ENCODE measurements around the gene VPS45. TPM values are rescaled to one million over a fixed set of nuclear protein-coding genes. Genes with fewer than 3 reads are reported as not detected.

The VPS45 gene
- total and polyA plus RNA-seq, 2 of the 4 experiments (the other 2 are of a cell fraction) = 32.4 to 33.3 TPM

- TF ChIP-seq BHLHE40 (IDR thresholded peaks at IDR 0.05; ENCODE audit: low read depth, low read length) = no peak
These were observed 84.0 kb downstream of the VPS45 start (continued) for GRCh38 chr1:150151291-150152181.

- no peak overlapping the region for H2AFZ ChIP-seq (replicated peaks; ENCODE audit: low read length, poor library complexity)
- DNase-seq (no peak), ATAC-seq (ENCODE audit: low read depth) (no peak)
- peak overlapping the region; percentile 100; the same call in 1 of the 2 replicates for H3K23ac ChIP-seq (ENCODE audit: low read depth, low read length)
- H2BK120ac ChIP-seq (ENCODE audit: low read depth, low read length) = peak overlapping the region; percentile 53
- no peaks in the 10 kb centered on the region for H3K9me3 ChIP-seq (ENCODE audit: control insufficient read depth, insufficient read depth, low read length)
- H4K8ac ChIP-seq (ENCODE audit: low read depth in 2 of 2, low read length in 2 of 2) = peak overlapping the region; percentile 86 to 91; a peak in 3 of 4 replicates
- WGBS, 2 experiments (ENCODE audit: extremely low coverage in 2 of 2, insufficient read length in 1 of 2) = no CpG with 5 or more reads among the region's 2 CpGs
- peak overlapping the region; percentile 88 for H2BK5ac ChIP-seq (ENCODE audit: low read depth, low read length, poor library complexity, severe bottlenecking)
- no peaks in the 10 kb centered on the region for H3K27me3 ChIP-seq (ENCODE audit: control insufficient read depth, insufficient read depth, low read length)
- H3K4ac ChIP-seq (ENCODE audit: low read depth, low read length) = peak overlapping the region; percentile 99
- H3K9ac ChIP-seq (ENCODE audit: low read depth, low read length) = peak overlapping the region; percentile 99
- peaks cover 38 to 76% of the 10 kb centered on the region in 2 experiments for H3K79me1 ChIP-seq (ENCODE audit: low read depth in 1 of 2, low read length in 2 of 2)
- H3K9me1 ChIP-seq (ENCODE audit: insufficient read depth, low read length) = peaks cover 25% of the 10 kb centered on the region
- intact Hi-C loops (cut with micrococcal nuclease) (no loop called here), in situ Hi-C loops (cut with MboI; ENCODE audit: low sequenced_read_pairs) (no loop called here), dilution Hi-C loops (cut with HindIII; ENCODE audit: low sequenced_read_pairs, unreplicated experiment) (no loop called here)
- H3K36me3 ChIP-seq (ENCODE audit: control insufficient read depth, insufficient read depth, low read length) = peaks cover 49% of the 10 kb centered on the region
- ChIA-PET POLR2A (ENCODE audit: unreplicated experiment) (interaction anchor here (0.8 to 1.8 kb wide), 4 partner anchors 10 to 264 kb away, joined by 3 to 7 read pairs (median 4); a partner anchor contains a TSS), CTCF (interaction anchor here (0.6 to 1.0 kb wide), 2 partner anchors 14 to 35 kb away, joined by 3 to 7 read pairs; no protein-coding TSS in a partner anchor)
- H3K4me1 ChIP-seq (ENCODE audit: control insufficient read depth, insufficient read depth, low read length) = peaks cover 31% of the 10 kb centered on the region
- H3K4me2 ChIP-seq (ENCODE audit: low read depth, low read length) = peak overlapping the region; percentile 97
- peak overlapping the region; percentile 89 for H4K91ac ChIP-seq (ENCODE audit: insufficient read depth, low read depth, low read length)
- peak overlapping the region; percentile 80; the same call in 2 of the 3 replicates for H2BK15ac ChIP-seq (ENCODE audit: low read depth, low read length)
- H3K27ac ChIP-seq (ENCODE audit: insufficient read depth, low read length) = peak overlapping the region; percentile 98
- peak overlapping the region; percentile 71 for H4K5ac ChIP-seq (ENCODE audit: low read depth, low read length)
- BruUV-seq (replicated peaks) = no TSS peak
- no peak for TF ChIP-seq RCOR1 (IDR thresholded peaks at IDR 0.05; ENCODE audit: insufficient replicate concordance, low read length)
- TF ChIP-seq NFE2L2 (IDR thresholded peaks at IDR 0.05; ENCODE audit: low read depth, low read length) = no peak
- no peak for TF ChIP-seq RAD21 (IDR thresholded peaks at IDR 0.05; ENCODE audit: low read length)
- no peak for TF ChIP-seq CTCF (conservative IDR thresholded peaks at IDR 0.05; ENCODE audit: low read depth, low read length)
- TF ChIP-seq POLR2A (IDR thresholded peaks at IDR 0.05; ENCODE audit: low read depth, low read length) = no peak
- TF ChIP-seq FOS (IDR thresholded peaks at IDR 0.05; ENCODE audit: low read depth, low read length) = no peak
- TF ChIP-seq SMC3 (IDR thresholded peaks at IDR 0.05; ENCODE audit: low read depth, low read length) = no peak
- peak overlapping the region; percentile 98 for H3K14ac ChIP-seq (replicated peaks; ENCODE audit: low read depth, low read length)
- peak overlapping the region; percentile 49 for H3K18ac ChIP-seq (ENCODE audit: low read depth, low read length)
- H3K4me3 ChIP-seq (ENCODE audit: insufficient read depth, low read depth, low read length) = peak overlapping the region; percentile 97
- H2BK20ac ChIP-seq (ENCODE audit: low read depth, low read length) = peak overlapping the region; percentile 49; the same call in 1 of the 2 replicates
- peak overlapping the region; percentile 99; the same call in 1 of the 2 replicates for H3K56ac ChIP-seq (ENCODE audit: extremely low read depth, insufficient read depth, low read length)
- peak overlapping the region; percentile 95 for H2AK5ac ChIP-seq (ENCODE audit: low read depth, low read length)
- peak overlapping the region; percentile 33 for H2AK9ac ChIP-seq (replicated peaks; ENCODE audit: low read depth, low read length, poor library complexity)
- H4K20me1 ChIP-seq (ENCODE audit: insufficient read depth, low read length) = peaks cover 36% of the 10 kb centered on the region
These were observed 84.6 kb downstream of the VPS45 start for GRCh38 chr1:150152182-150152536.
